IPS-18a (cell line): ENCODE measurements around the gene UGCG.
"Not testable (repeated sequence)": the region's sequence is repeated elsewhere in the genome, so short reads cannot be mapped to it uniquely, and the experiment has no call there.

Experiments used
- H3K27ac ChIP-seq: one replicate; pipeline ENCODE4 v1.5.1; 2013; ENCODE audit warnings: low read length
- H3K27me3 ChIP-seq: one replicate; pipeline ENCODE4 v1.6.1; 2013; ENCODE audit warnings: mild to moderate bottlenecking, low read length; ENCODE audit not compliant: control insufficient read depth, insufficient read depth
- H3K36me3 ChIP-seq: one replicate; pipeline ENCODE4 v1.6.1; 2013; ENCODE audit warnings: low read depth, low read length; ENCODE audit not compliant: control insufficient read depth
- H3K4me1 ChIP-seq: one replicate; pipeline ENCODE4 v1.6.1; 2013; ENCODE audit warnings: low read depth, low read length; ENCODE audit not compliant: control insufficient read depth
- H3K4me3 ChIP-seq: one replicate; pipeline ENCODE4 v1.5.1; 2013; ENCODE audit warnings: low read length
- H3K9ac ChIP-seq: one replicate; pipeline ENCODE4 v1.6.1; 2013; ENCODE audit warnings: mild to moderate bottlenecking, low read length, moderate library complexity
- H3K9me3 ChIP-seq: one replicate; pipeline ENCODE4 v1.6.1; 2013; ENCODE audit warnings: low read depth, low read length; ENCODE audit not compliant: control insufficient read depth

The UGCG gene

GRCh38 chr9:111959468-111960359, 63.1 kb downstream of the UGCG start:
- Histone ChIP-seq H3K9ac (no peak overlapping the region), H3K36me3 (no peaks in the 10 kb centered on the region), H3K4me3 (no peak overlapping the region), H3K9me3 (no peaks in the 10 kb centered on the region), H3K27me3 (no peaks in the 10 kb centered on the region), H3K27ac (no peak overlapping the region), H3K4me1 (peaks cover 5% of the 10 kb centered on the region)

GRCh38 chr9:111960485-111960884, 63.9 kb downstream of the UGCG start:
- H3K9me3 ChIP-seq, H3K27me3 ChIP-seq, H3K4me3 ChIP-seq, H3K27ac ChIP-seq, H3K36me3 ChIP-seq, H3K9ac ChIP-seq, H3K4me1 ChIP-seq: not testable (repeated sequence)

GRCh38 chr9:111961009-111961408, 64.4 kb downstream of the UGCG start:
- no peaks in the 10 kb centered on the region for H3K27me3 ChIP-seq
- H3K4me1 ChIP-seq: no peaks in the 10 kb centered on the region
- no peak overlapping the region for H3K4me3 ChIP-seq
- H3K9ac ChIP-seq: no peak overlapping the region
- no peaks in the 10 kb centered on the region for H3K9me3 ChIP-seq
- no peak overlapping the region for H3K27ac ChIP-seq
- H3K36me3 ChIP-seq: no peaks in the 10 kb centered on the region

GRCh38 chr9:111961575-111961974, 65.0 kb downstream of the UGCG start:
- no peaks in the 10 kb centered on the region for H3K4me1 ChIP-seq
- no peaks in the 10 kb centered on the region for H3K36me3 ChIP-seq
- H3K4me3 ChIP-seq: no peak overlapping the region
- no peak overlapping the region for H3K27ac ChIP-seq
- H3K9ac ChIP-seq: no peak overlapping the region
- no peaks in the 10 kb centered on the region for H3K27me3 ChIP-seq
- H3K9me3 ChIP-seq: no peaks in the 10 kb centered on the region

GRCh38 chr9:111962021-111962420, 65.4 kb downstream of the UGCG start:
- H3K9ac ChIP-seq: no peak overlapping the region
- no peak overlapping the region for H3K4me3 ChIP-seq
- H3K27ac ChIP-seq: no peak overlapping the region
- no peaks in the 10 kb centered on the region for H3K4me1 ChIP-seq
- H3K36me3 ChIP-seq: no peaks in the 10 kb centered on the region
- H3K27me3 ChIP-seq: no peaks in the 10 kb centered on the region
- H3K9me3 ChIP-seq: no peaks in the 10 kb centered on the region

GRCh38 chr9:111963995-111964394, 67.4 kb downstream of the UGCG start:
- Histone ChIP-seq H3K9me3 (no peaks in the 10 kb centered on the region), H3K9ac (no peak overlapping the region), H3K27ac (no peak overlapping the region), H3K27me3 (no peaks in the 10 kb centered on the region), H3K36me3 (no peaks in the 10 kb centered on the region), H3K4me3 (no peak overlapping the region), H3K4me1 (no peaks in the 10 kb centered on the region)

- no peaks in the 10 kb centered on the region for H3K4me1 ChIP-seq
- no peak overlapping the region for H3K4me3 ChIP-seq
- H3K36me3 ChIP-seq: no peaks in the 10 kb centered on the region
- no peak overlapping the region for H3K27ac ChIP-seq
- H3K9me3 ChIP-seq: no peaks in the 10 kb centered on the region
- H3K9ac ChIP-seq: no peak overlapping the region
- no peaks in the 10 kb centered on the region for H3K27me3 ChIP-seq
Observed at GRCh38 chr9:111965566-111966019, 69.0 kb downstream of the UGCG start.

- Histone ChIP-seq H3K9ac (no peak overlapping the region), H3K4me1 (no peaks in the 10 kb centered on the region), H3K27me3 (no peaks in the 10 kb centered on the region), H3K27ac (no peak overlapping the region), H3K36me3 (no peaks in the 10 kb centered on the region), H3K4me3 (no peak overlapping the region), H3K9me3 (no peaks in the 10 kb centered on the region)
Observed at GRCh38 chr9:111966124-111966723, 69.6 kb downstream of the UGCG start.

GRCh38 chr9:111966861-111967291, 70.3 kb downstream of the UGCG start:
- Histone ChIP-seq H3K4me3 (no peak overlapping the region), H3K4me1 (no peaks in the 10 kb centered on the region), H3K27ac (no peak overlapping the region), H3K9ac (no peak overlapping the region), H3K36me3 (no peaks in the 10 kb centered on the region), H3K9me3 (no peaks in the 10 kb centered on the region), H3K27me3 (no peaks in the 10 kb centered on the region)

GRCh38 chr9:111967621-111968020, 71.0 kb downstream of the UGCG start:
- no peaks in the 10 kb centered on the region for H3K36me3 ChIP-seq
- H3K4me1 ChIP-seq: no peaks in the 10 kb centered on the region
- no peak overlapping the region for H3K27ac ChIP-seq
- no peak overlapping the region for H3K9ac ChIP-seq
- H3K4me3 ChIP-seq: no peak overlapping the region
- H3K27me3 ChIP-seq: no peaks in the 10 kb centered on the region
- no peaks in the 10 kb centered on the region for H3K9me3 ChIP-seq

- Histone ChIP-seq H3K4me1 (no peaks in the 10 kb centered on the region), H3K27me3 (no peaks in the 10 kb centered on the region), H3K36me3 (no peaks in the 10 kb centered on the region), H3K9me3 (no peaks in the 10 kb centered on the region), H3K27ac (no peak overlapping the region), H3K9ac (no peak overlapping the region), H3K4me3 (no peak overlapping the region)
Observed at GRCh38 chr9:111969061-111969460, 72.4 kb downstream of the UGCG start.

- H3K27ac ChIP-seq: no peak overlapping the region
- no peak overlapping the region for H3K9ac ChIP-seq
- H3K4me1 ChIP-seq: no peaks in the 10 kb centered on the region
- H3K9me3 ChIP-seq: no peaks in the 10 kb centered on the region
- no peak overlapping the region for H3K4me3 ChIP-seq
- no peaks in the 10 kb centered on the region for H3K36me3 ChIP-seq
- H3K27me3 ChIP-seq: no peaks in the 10 kb centered on the region
Observed at GRCh38 chr9:111969622-111970021, 73.0 kb downstream of the UGCG start.
